HG02588 (cell line): ENCODE measurements around the gene IRF2.

Source experiments
- ATAC-seq: cut with Tn5 transposase; IDR thresholded peaks from one replicate; pipeline ENCODE4 v1.9.1; 2021; ENCODE audit warnings: mild to moderate bottlenecking, moderate library complexity; ENCODE audit not compliant: unreplicated experiment

IRF2 gene

GRCh38 chr4:184373886-184374405 lies 100.4 kb downstream of the IRF2 start:
- ATAC-seq, result no peak

- ATAC-seq, result no peak
Observed at GRCh38 chr4:184371390-184371787, 103.0 kb downstream of the IRF2 start.

GRCh38 chr4:184370711-184371389 lies 103.5 kb downstream of the IRF2 start:
- ATAC-seq, result no peak

- no peak for ATAC-seq
Observed at GRCh38 chr4:184369871-184370270, 104.5 kb downstream of the IRF2 start.

- ATAC-seq, result no peak
Observed at GRCh38 chr4:184368731-184369130, 105.6 kb downstream of the IRF2 start.

- ATAC-seq, result no peak
Observed at GRCh38 chr4:184368290-184368689, 106.1 kb downstream of the IRF2 start.

- peak; percentile 57 for ATAC-seq
Observed at GRCh38 chr4:184364100-184364921, 110.0 kb downstream of the IRF2 start.

- no peak for ATAC-seq
Observed at GRCh38 chr4:184363258-184363657, 111.1 kb downstream of the IRF2 start.

GRCh38 chr4:184362396-184362795 lies 112.0 kb downstream of the IRF2 start:
- no peak for ATAC-seq

- no peak for ATAC-seq
Observed at GRCh38 chr4:184361443-184361842, 112.9 kb downstream of the IRF2 start.

- no peak for ATAC-seq
Observed at GRCh38 chr4:184359888-184360287, 114.5 kb downstream of the IRF2 start.

GRCh38 chr4:184358521-184359232 lies 115.7 kb downstream of the IRF2 start:
- ATAC-seq, result no peak

GRCh38 chr4:184357772-184358171 lies 116.6 kb downstream of the IRF2 start:
- ATAC-seq, result no peak

- ATAC-seq, result no peak
Observed at GRCh38 chr4:184357165-184357564, 117.2 kb downstream of the IRF2 start.

- ATAC-seq, result no peak
Observed at GRCh38 chr4:184356366-184356765, 118.0 kb downstream of the IRF2 start.

- ATAC-seq, result no peak
Observed at GRCh38 chr4:184355857-184356256, 118.5 kb downstream of the IRF2 start.

- no peak for ATAC-seq
Observed at GRCh38 chr4:184355111-184355604, 119.2 kb downstream of the IRF2 start.

GRCh38 chr4:184352891-184353290 lies 121.5 kb downstream of the IRF2 start:
- ATAC-seq, result no peak

GRCh38 chr4:184351560-184352451 lies 122.5 kb downstream of the IRF2 start:
- ATAC-seq, result no peak

- no peak for ATAC-seq
Observed at GRCh38 chr4:184350964-184351363, 123.4 kb downstream of the IRF2 start.
